ENCODE data around the gene ATG5. TPM values are rescaled to one million over a fixed set of nuclear protein-coding genes. Genes with fewer than 3 reads are reported as not detected.

ATG5 gene
- total RNA-seq, 2 donors from 2014 or later = 29.5 to 31.4 TPM

GRCh38 chr6:106258726-106259125, 66.8 kb downstream of the ATG5 start:
- Mint-ChIP-seq H3K27ac (no peak overlapping the region), H3K27me3 (ENCODE audit: insufficient read depth) (no peaks in the 10 kb centered on the region), H3K36me3 (ENCODE audit: low read depth) (peaks cover 12% of the 10 kb centered on the region), H3K4me1 (peaks cover 13% of the 10 kb centered on the region), H3K4me3 (no peak overlapping the region), H3K9me3 (no peaks in the 10 kb centered on the region)
- Histone ChIP-seq H3K9ac (ENCODE audit: extremely low read depth, low read length, poor library complexity, severe bottlenecking) (no peak overlapping the region), H3K9me3 (ENCODE audit: control insufficient read depth, low read length) (no peaks in the 10 kb centered on the region), H3K27me3 (ENCODE audit: control insufficient read depth, insufficient read depth, low read length, poor library complexity, severe bottlenecking) (no peaks in the 10 kb centered on the region), H3K27ac (ENCODE audit: low read depth, low read length) (no peak overlapping the region), H3K36me3 (ENCODE audit: control insufficient read depth, insufficient read depth, low read length) (no peaks in the 10 kb centered on the region), H3K4me1 (ENCODE audit: control insufficient read depth, insufficient read depth, low read length) (peaks cover 4% of the 10 kb centered on the region), H3K4me3 (ENCODE audit: low read length) (no peak overlapping the region)
- DNase-seq = no peak
- TF ChIP-seq CTCF (conservative IDR thresholded peaks at IDR 0.05) = no peak

GRCh38 chr6:106257195-106257594, 68.4 kb downstream of the ATG5 start:
- Histone ChIP-seq H3K36me3 (ENCODE audit: control insufficient read depth, insufficient read depth, low read length) (no peaks in the 10 kb centered on the region), H3K9ac (ENCODE audit: extremely low read depth, low read length, poor library complexity, severe bottlenecking) (no peak overlapping the region), H3K9me3 (ENCODE audit: control insufficient read depth, low read length) (no peaks in the 10 kb centered on the region), H3K27me3 (ENCODE audit: control insufficient read depth, insufficient read depth, low read length, poor library complexity, severe bottlenecking) (no peaks in the 10 kb centered on the region), H3K4me1 (ENCODE audit: control insufficient read depth, insufficient read depth, low read length) (peaks cover 4% of the 10 kb centered on the region), H3K27ac (ENCODE audit: low read depth, low read length) (no peak overlapping the region), H3K4me3 (ENCODE audit: low read length) (no peak overlapping the region)
- Mint-ChIP-seq H3K9me3 (no peaks in the 10 kb centered on the region), H3K4me1 (peaks cover 13% of the 10 kb centered on the region), H3K27ac (no peak overlapping the region), H3K27me3 (ENCODE audit: insufficient read depth) (no peaks in the 10 kb centered on the region), H3K4me3 (no peak overlapping the region), H3K36me3 (ENCODE audit: low read depth) (peaks cover 7% of the 10 kb centered on the region)
- no peak for TF ChIP-seq CTCF (conservative IDR thresholded peaks at IDR 0.05)
- DNase-seq = no peak
- 91% methylated on average over 1 of the region's 2 CpGs; no CpG with 5 or more reads in 1 of the 2 experiments for WGBS, 2 experiments (ENCODE audit: insufficient coverage in 1 of 2, insufficient read length in 1 of 2)

- Histone ChIP-seq H3K36me3 (ENCODE audit: control insufficient read depth, insufficient read depth, low read length) (no peaks in the 10 kb centered on the region), H3K27me3 (ENCODE audit: control insufficient read depth, insufficient read depth, low read length, poor library complexity, severe bottlenecking) (no peaks in the 10 kb centered on the region), H3K27ac (ENCODE audit: low read depth, low read length) (no peak overlapping the region), H3K9me3 (ENCODE audit: control insufficient read depth, low read length) (no peaks in the 10 kb centered on the region), H3K4me3 (ENCODE audit: low read length) (no peak overlapping the region), H3K9ac (ENCODE audit: extremely low read depth, low read length, poor library complexity, severe bottlenecking) (no peak overlapping the region), H3K4me1 (ENCODE audit: control insufficient read depth, insufficient read depth, low read length) (peaks cover 4% of the 10 kb centered on the region)
- Mint-ChIP-seq H3K9me3 (no peaks in the 10 kb centered on the region), H3K27ac (no peak overlapping the region), H3K4me1 (peaks cover 11% of the 10 kb centered on the region), H3K36me3 (ENCODE audit: low read depth) (peaks cover 9% of the 10 kb centered on the region), H3K4me3 (no peak overlapping the region), H3K27me3 (ENCODE audit: insufficient read depth) (no peaks in the 10 kb centered on the region)
- TF ChIP-seq CTCF (conservative IDR thresholded peaks at IDR 0.05) = no peak
- WGBS, 2 experiments (ENCODE audit: insufficient coverage in 1 of 2, insufficient read length in 1 of 2) = 93 to 95% methylated on average over 3 to 4 of the region's 4 CpGs
- DNase-seq = no peak
Observed at GRCh38 chr6:106256201-106256968, 69.2 kb downstream of the ATG5 start.
